DND-41 (cell line): Measurements from ENCODE around the gene DHPS.

Experiments
- ATAC-seq: fragments of 200-7000 bp; cut with Tn5 transposase; 3 replicates; pipeline ENCODE4 v1.9.1; 2021; ENCODE audit warnings: low read depth; ENCODE audit not compliant: insufficient read depth
- DNase-seq: peaks from one replicate; pipeline ENCODE4 v3.0.0-alpha.2; 2020
- H2AFZ ChIP-seq: 2 replicates; pipeline ENCODE4 v1.6.0; 2012; ENCODE audit warnings: low read depth, low read length
- H3K27ac ChIP-seq: 2 replicates; pipeline ENCODE4 v1.5.1; 2012; ENCODE audit warnings: low read length, inconsistent platforms
- H3K27me3 ChIP-seq: fragments of 200-600 bp; sonication (generic); 2 replicates; pipeline ENCODE4 v1.6.0; 2012; ENCODE audit warnings: low read length, mild to moderate bottlenecking, inconsistent platforms; ENCODE audit not compliant: insufficient read depth, poor library complexity
- H3K36me3 ChIP-seq: 2 replicates; pipeline ENCODE4 v1.5.1; 2012; ENCODE audit warnings: low read length, inconsistent platforms; ENCODE audit not compliant: insufficient read depth
- H3K4me1 ChIP-seq: 2 replicates; pipeline ENCODE4 v1.5.1; 2012; ENCODE audit warnings: mild to moderate bottlenecking, low read length; ENCODE audit not compliant: insufficient read depth
- H3K4me2 ChIP-seq: 2 replicates; pipeline ENCODE4 v1.6.0; 2012; ENCODE audit warnings: mild to moderate bottlenecking, moderate library complexity, low read length, inconsistent platforms; ENCODE audit not compliant: insufficient read depth
- H3K4me3 ChIP-seq, 2 experiments: fragments of 200-600 bp in 1 of 2; shearing (Covaris generic) in 1 of 2; 2 replicates each; pipeline ENCODE4 v1.5.1; 2012 to 2016; ENCODE audit warnings: inconsistent platforms in 2 of 2, low read length in 2 of 2, mild to moderate bottlenecking in 2 of 2, low read depth in 1 of 2, moderate library complexity in 1 of 2
- H3K79me2 ChIP-seq: 2 replicates; pipeline ENCODE4 v1.6.0; 2012; ENCODE audit warnings: low read length, inconsistent platforms; ENCODE audit not compliant: insufficient read depth
- H3K9ac ChIP-seq: 2 replicates; pipeline ENCODE4 v1.6.0; 2012; ENCODE audit warnings: low read depth, mild to moderate bottlenecking, inconsistent platforms, low read length, moderate library complexity
- H3K9me3 ChIP-seq: 2 replicates; pipeline ENCODE4 v1.5.1; 2012; ENCODE audit warnings: low read length, moderate library complexity, mild to moderate bottlenecking, inconsistent platforms; ENCODE audit not compliant: insufficient read depth, severe bottlenecking
- H4K20me1 ChIP-seq: 2 replicates; pipeline ENCODE4 v1.6.0; 2012; ENCODE audit warnings: low read length; ENCODE audit not compliant: insufficient read depth
- CTCF ChIP-seq: IDR thresholded peaks from 2 replicates; pipeline ENCODE4 v1.5.1; 2012; ENCODE audit warnings: borderline replicate concordance, low read length, moderate library complexity, mild to moderate bottlenecking; ENCODE audit not compliant: poor library complexity, severe bottlenecking; ENCODE audit errors: extremely low read depth
- EZH2 ChIP-seq: IDR thresholded peaks from 3 replicates; pipeline ENCODE4 v1.6.1; 2012; ENCODE audit warnings: borderline replicate concordance, low read depth, mild to moderate bottlenecking, moderate library complexity, low read length, inconsistent platforms; ENCODE audit not compliant: severe bottlenecking

Gene DHPS

GRCh38 chr19:12642506-12642905 lies 39.2 kb downstream of the DHPS start:
- no peak overlapping the region for H3K9ac ChIP-seq
- no peak overlapping the region for H3K27ac ChIP-seq
- H3K4me1 ChIP-seq, result peaks cover 12% of the 10 kb centered on the region
- H3K9me3 ChIP-seq, result no peaks in the 10 kb centered on the region
- H3K79me2 ChIP-seq, result no peaks in the 10 kb centered on the region
- ATAC-seq, result no peak
- TF ChIP-seq CTCF (no peak), EZH2 (no peak)
- H4K20me1 ChIP-seq, result no peaks in the 10 kb centered on the region
- no peak overlapping the region for H3K4me3 ChIP-seq
- H3K27me3 ChIP-seq, result no peaks in the 10 kb centered on the region
- H3K36me3 ChIP-seq, result no peaks in the 10 kb centered on the region
- H2AFZ ChIP-seq, result no peak overlapping the region
- no peak overlapping the region for H3K4me2 ChIP-seq
- no peak for DNase-seq

GRCh38 chr19:12641456-12641855 lies 40.2 kb downstream of the DHPS start:
- no peak overlapping the region for H3K9ac ChIP-seq
- DNase-seq, result no peak
- no peaks in the 10 kb centered on the region for H3K36me3 ChIP-seq
- ATAC-seq, result no peak
- no peaks in the 10 kb centered on the region for H3K27me3 ChIP-seq
- no peak overlapping the region for H3K4me3 ChIP-seq
- no peaks in the 10 kb centered on the region for H3K79me2 ChIP-seq
- TF ChIP-seq CTCF, result no peak
- H3K4me2 ChIP-seq, result no peak overlapping the region
- no peak overlapping the region for H2AFZ ChIP-seq
- no peaks in the 10 kb centered on the region for H4K20me1 ChIP-seq
- H3K4me1 ChIP-seq, result peaks cover 12% of the 10 kb centered on the region
- H3K27ac ChIP-seq, result no peak overlapping the region
- no peaks in the 10 kb centered on the region for H3K9me3 ChIP-seq

- H2AFZ ChIP-seq, result peak overlapping the region; percentile 94
- no peaks in the 10 kb centered on the region for H3K79me2 ChIP-seq
- peak; percentile 97 for TF ChIP-seq CTCF
- TF ChIP-seq EZH2, result no peak
- peak overlapping the region; percentile 48 for H3K9ac ChIP-seq
- peak overlapping the region in 1 of 2 experiments; percentile 46; a peak in 2 of 4 replicates for H3K4me3 ChIP-seq
- H4K20me1 ChIP-seq, result no peaks in the 10 kb centered on the region
- H3K9me3 ChIP-seq, result no peaks in the 10 kb centered on the region
- H3K4me1 ChIP-seq, result peaks cover 12% of the 10 kb centered on the region
- DNase-seq, result peak; percentile 88
- no peaks in the 10 kb centered on the region for H3K27me3 ChIP-seq
- H3K4me2 ChIP-seq, result peak overlapping the region; percentile 58
- H3K27ac ChIP-seq, result peak overlapping the region; percentile 48
- no peaks in the 10 kb centered on the region for H3K36me3 ChIP-seq
- peak; percentile 96 for ATAC-seq
Measured at GRCh38 chr19:12639901-12640613, 41.6 kb downstream of the DHPS start.
